Stimulated activated memory B cell treated with anti-CD40 and anti-IgM and Interleukin-4, amounts not matched to agents 10 μg/mL and 1 μg/mL and 100 μg/mL, for 72 hours (primary cell): ENCODE results near the gene DNAH12.
"Not testable (repeated sequence)": the region's sequence is repeated elsewhere in the genome, so short reads cannot be mapped to it uniquely, and the experiment has no call there.

Source experiments
- ATAC-seq: fragments of 150-1000 bp; cut with Tn5 transposase; 2 replicates; pipeline ENCODE4 v1.10.0; 2021
- H3K27ac Mint-ChIP-seq: one replicate; pipeline ENCODE4 v1.8.0; 2022; ENCODE audit warnings: mild to moderate bottlenecking, mixed read lengths
- H3K27me3 Mint-ChIP-seq: one replicate; pipeline ENCODE4 v1.8.0; 2022; ENCODE audit warnings: mixed read lengths
- H3K36me3 Mint-ChIP-seq: one replicate; pipeline ENCODE4 v1.8.0; 2022; ENCODE audit warnings: mixed read lengths
- H3K4me1 Mint-ChIP-seq: one replicate; pipeline ENCODE4 v1.8.0; 2022; ENCODE audit warnings: mixed read lengths
- H3K4me3 Mint-ChIP-seq: one replicate; pipeline ENCODE4 v1.8.0; 2022; ENCODE audit warnings: mild to moderate bottlenecking, moderate library complexity, mixed read lengths
- H3K9me3 Mint-ChIP-seq: one replicate; pipeline ENCODE4 v1.8.0; 2022; ENCODE audit warnings: mixed read lengths

DNAH12 gene

GRCh38 chr3:57556459-57557084 is 12.4 kb upstream of the DNAH12 start:
- Mint-ChIP-seq H3K27me3 (no peaks in the 10 kb centered on the region), H3K9me3 (no peaks in the 10 kb centered on the region), H3K4me3 (peak overlapping the region; percentile 93), H3K4me1 (peaks cover 41% of the 10 kb centered on the region), H3K27ac (peak overlapping the region; percentile 97), H3K36me3 (peaks cover 14% of the 10 kb centered on the region)
- peak; percentile 61 for ATAC-seq

- peak within 1 kb of the TSS; percentile 97 for H3K27ac Mint-ChIP-seq
- ATAC-seq = peak; percentile 95
- H3K9me3 Mint-ChIP-seq = no peaks in the 10 kb centered on the region
- H3K4me1 Mint-ChIP-seq = peaks cover 40% of the 10 kb centered on the region
- peaks cover 14% of the 10 kb centered on the region for H3K36me3 Mint-ChIP-seq
- H3K27me3 Mint-ChIP-seq = no peaks in the 10 kb centered on the region
- peak within 1 kb of the TSS; percentile 93 for H3K4me3 Mint-ChIP-seq
These were observed 11.8 kb upstream of the DNAH12 start, which contains the start of gene PDE12 for GRCh38 chr3:57555738-57556458. PDE12 (plus strand) TSS chr3:57556274; CDS start chr3:57556380, 106 bp downstream.

- H3K9me3 Mint-ChIP-seq = no peaks in the 10 kb centered on the region
- H3K27ac Mint-ChIP-seq = peak overlapping the region; percentile 97
- H3K4me1 Mint-ChIP-seq = peaks cover 35% of the 10 kb centered on the region
These were observed 11.2 kb upstream of the DNAH12 start for GRCh38 chr3:57555306-57555705.

GRCh38 chr3:57546616-57547015 is 2.5 kb upstream of the DNAH12 start:
- H3K27me3 Mint-ChIP-seq = no peaks in the 10 kb centered on the region

More at GRCh38 chr3:57555306-57555705, 11.2 kb upstream of the DNAH12 start:
- no peak for ATAC-seq
- H3K27me3 Mint-ChIP-seq = no peaks in the 10 kb centered on the region
- peak overlapping the region; percentile 93 for H3K4me3 Mint-ChIP-seq
- peaks cover 8% of the 10 kb centered on the region for H3K36me3 Mint-ChIP-seq

GRCh38 chr3:57545636-57546268 is 1.6 kb upstream of the DNAH12 start:
- ATAC-seq = no peak

More at GRCh38 chr3:57546616-57547015, 2.5 kb upstream of the DNAH12 start:
- Mint-ChIP-seq H3K9me3 (no peaks in the 10 kb centered on the region), H3K36me3 (no peaks in the 10 kb centered on the region), H3K27ac (no peak overlapping the region), H3K4me1 (peaks cover 12% of the 10 kb centered on the region), H3K4me3 (no peak overlapping the region)
- ATAC-seq = no peak

GRCh38 chr3:57538465-57538864 is 5.7 kb downstream of the DNAH12 start:
- ATAC-seq = no peak
- no peaks in the 10 kb centered on the region for H3K9me3 Mint-ChIP-seq
- H3K36me3 Mint-ChIP-seq = peaks cover 4% of the 10 kb centered on the region
- no peaks in the 10 kb centered on the region for H3K4me1 Mint-ChIP-seq
- no peaks in the 10 kb centered on the region for H3K27me3 Mint-ChIP-seq
- H3K27ac Mint-ChIP-seq = no peak overlapping the region
- H3K4me3 Mint-ChIP-seq = no peak overlapping the region

More at GRCh38 chr3:57545636-57546268, 1.6 kb upstream of the DNAH12 start:
- H3K27me3 Mint-ChIP-seq = no peaks in the 10 kb centered on the region
- H3K4me1 Mint-ChIP-seq = peaks cover 12% of the 10 kb centered on the region
- no peaks in the 10 kb centered on the region for H3K36me3 Mint-ChIP-seq
- H3K4me3 Mint-ChIP-seq = no peak overlapping the region
- H3K27ac Mint-ChIP-seq = no peak overlapping the region
- no peaks in the 10 kb centered on the region for H3K9me3 Mint-ChIP-seq

- Mint-ChIP-seq H3K36me3 (no peaks in the 10 kb centered on the region), H3K27me3 (no peaks in the 10 kb centered on the region), H3K4me3 (no peak overlapping the region), H3K27ac (no peak overlapping the region), H3K4me1 (no peaks in the 10 kb centered on the region), H3K9me3 (no peaks in the 10 kb centered on the region)
- ATAC-seq = no peak
These were observed 14.0 kb downstream of the DNAH12 start for GRCh38 chr3:57530071-57530608.

GRCh38 chr3:57518276-57518915 is 25.7 kb downstream of the DNAH12 start:
- no peak for ATAC-seq
- Mint-ChIP-seq H3K4me1 (peaks cover 8% of the 10 kb centered on the region), H3K36me3 (no peaks in the 10 kb centered on the region), H3K27me3 (no peaks in the 10 kb centered on the region), H3K9me3 (no peaks in the 10 kb centered on the region), H3K4me3 (no peak overlapping the region), H3K27ac (no peak overlapping the region)

- Mint-ChIP-seq H3K27me3 (no peaks in the 10 kb centered on the region), H3K27ac (no peak overlapping the region), H3K4me1 (no peaks in the 10 kb centered on the region), H3K4me3 (no peak overlapping the region), H3K9me3 (no peaks in the 10 kb centered on the region), H3K36me3 (no peaks in the 10 kb centered on the region)
- no peak for ATAC-seq
These were observed 32.0 kb downstream of the DNAH12 start for GRCh38 chr3:57512166-57512565.

- Mint-ChIP-seq H3K36me3 (no peaks in the 10 kb centered on the region), H3K27ac (no peak overlapping the region), H3K4me3 (no peak overlapping the region), H3K9me3 (no peaks in the 10 kb centered on the region), H3K4me1 (no peaks in the 10 kb centered on the region), H3K27me3 (peaks cover 16% of the 10 kb centered on the region)
- no peak for ATAC-seq
These were observed 38.2 kb downstream of the DNAH12 start for GRCh38 chr3:57505901-57506300.

- no peak overlapping the region for H3K27ac Mint-ChIP-seq
- no peak for ATAC-seq
- H3K4me3 Mint-ChIP-seq = no peak overlapping the region
- peaks cover 10% of the 10 kb centered on the region for H3K27me3 Mint-ChIP-seq
- no peaks in the 10 kb centered on the region for H3K4me1 Mint-ChIP-seq
- no peaks in the 10 kb centered on the region for H3K36me3 Mint-ChIP-seq
- H3K9me3 Mint-ChIP-seq = no peaks in the 10 kb centered on the region
These were observed 43.6 kb downstream of the DNAH12 start for GRCh38 chr3:57500506-57500905.

GRCh38 chr3:57497904-57498303 is 46.2 kb downstream of the DNAH12 start:
- H3K36me3 Mint-ChIP-seq = no peaks in the 10 kb centered on the region
- no peak overlapping the region for H3K4me3 Mint-ChIP-seq
- no peaks in the 10 kb centered on the region for H3K9me3 Mint-ChIP-seq
- ATAC-seq = no peak
- no peaks in the 10 kb centered on the region for H3K27me3 Mint-ChIP-seq
- no peaks in the 10 kb centered on the region for H3K4me1 Mint-ChIP-seq
- no peak overlapping the region for H3K27ac Mint-ChIP-seq

GRCh38 chr3:57484563-57484962 is 59.6 kb downstream of the DNAH12 start:
- H3K27ac Mint-ChIP-seq = no peak overlapping the region

GRCh38 chr3:57477193-57477592 is 67.0 kb downstream of the DNAH12 start:
- H3K4me3 Mint-ChIP-seq, H3K27ac Mint-ChIP-seq, H3K27me3 Mint-ChIP-seq, ATAC-seq, H3K4me1 Mint-ChIP-seq, H3K36me3 Mint-ChIP-seq: not testable (repeated sequence)
- peaks cover 17% of the 10 kb centered on the region for H3K9me3 Mint-ChIP-seq

More at GRCh38 chr3:57484563-57484962, 59.6 kb downstream of the DNAH12 start:
- no peak for ATAC-seq
- H3K36me3 Mint-ChIP-seq = no peaks in the 10 kb centered on the region
- no peaks in the 10 kb centered on the region for H3K27me3 Mint-ChIP-seq
- no peak overlapping the region for H3K4me3 Mint-ChIP-seq
- H3K4me1 Mint-ChIP-seq = no peaks in the 10 kb centered on the region
- H3K9me3 Mint-ChIP-seq = peaks cover 3% of the 10 kb centered on the region

GRCh38 chr3:57464801-57465200 is 79.3 kb downstream of the DNAH12 start:
- no peak for ATAC-seq
- H3K27me3 Mint-ChIP-seq = peaks cover 6% of the 10 kb centered on the region
- H3K36me3 Mint-ChIP-seq = no peaks in the 10 kb centered on the region
- no peaks in the 10 kb centered on the region for H3K4me1 Mint-ChIP-seq
- no peak overlapping the region for H3K27ac Mint-ChIP-seq
- H3K4me3 Mint-ChIP-seq = no peak overlapping the region
- no peaks in the 10 kb centered on the region for H3K9me3 Mint-ChIP-seq
